DOHH2 (cell line): ENCODE results near the gene SPTSSA.
"Not testable (repeated sequence)": the region's sequence is repeated elsewhere in the genome, so short reads cannot be mapped to it uniquely, and the experiment has no call there.

Experiments used
- CTCF ChIP-seq: fragments of 200-600 bp; sonication (generic); IDR thresholded peaks from one replicate; pipeline ENCODE4 v1.5.1; 2014; ENCODE audit warnings: antibody characterized with exemption, mild to moderate bottlenecking, low read depth, low read length; ENCODE audit not compliant: poor library complexity, severe bottlenecking
- EZH2phosphoT487 ChIP-seq: fragments of 200-600 bp; sonication (generic); IDR thresholded peaks from 2 replicates; pipeline ENCODE4 v1.6.1; 2017; ENCODE audit warnings: borderline replicate concordance, mild to moderate bottlenecking, antibody characterized with exemption, low read length, moderate library complexity, mixed read lengths

DNA sequence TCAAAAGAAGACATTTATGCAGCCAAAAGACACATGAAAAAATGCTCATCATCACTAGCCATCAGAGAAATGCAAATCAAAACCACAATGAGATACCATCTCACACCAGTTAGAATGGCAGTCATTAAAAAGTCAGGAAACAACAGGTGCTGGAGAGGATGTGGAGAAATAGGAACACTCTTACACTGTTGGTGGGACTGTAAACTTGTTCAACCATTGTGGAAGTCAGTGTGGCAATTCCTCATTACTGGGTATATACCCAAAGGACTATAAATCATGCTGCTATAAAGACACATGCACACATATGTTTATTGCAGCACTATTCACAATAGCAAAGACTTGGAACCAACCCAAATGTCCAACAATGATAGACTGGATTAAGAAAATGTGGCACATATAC is 76.2 kb downstream of the SPTSSA start:
- TF ChIP-seq CTCF, EZH2phosphoT487: not testable (repeated sequence)
